Neural progenitor cell (in vitro differentiated cells): ENCODE measurements around the gene TRIM25. TPM values are rescaled to one million over a fixed set of nuclear protein-coding genes. Genes with fewer than 3 reads are reported as not detected.

ENCODE experiments used
- DNase-seq: peaks from one replicate; pipeline ENCODE4 v3.0.0-alpha.2; 2016; ENCODE audit warnings: low spot score
- H2AFZ ChIP-seq: fragments of 200-600 bp; sonication (generic); replicated peaks from 2 replicates; pipeline ENCODE4 v1.6.1; 2016; ENCODE audit warnings: antibody characterized with exemption
- H3F3A ChIP-seq: fragments of 200-600 bp; sonication (generic); 2 replicates; pipeline ENCODE4 v1.6.1; 2016; ENCODE audit warnings: antibody characterized with exemption, low read depth
- H3K27ac ChIP-seq: fragments of 200-600 bp; sonication (generic); 2 replicates; pipeline ENCODE4 v1.5.1; 2016; ENCODE audit warnings: mild to moderate bottlenecking
- H3K27me3 ChIP-seq: fragments of 200-600 bp; sonication (generic); 2 replicates; pipeline ENCODE4 v1.6.1; 2016; ENCODE audit warnings: mild to moderate bottlenecking, moderate library complexity
- H3K36me3 ChIP-seq: fragments of 200-600 bp; sonication (generic); 2 replicates; pipeline ENCODE4 v1.5.1; 2016
- H3K4me1 ChIP-seq: fragments of 200-600 bp; sonication (generic); 2 replicates; pipeline ENCODE4 v1.6.1; 2016; ENCODE audit warnings: mixed run types
- H3K4me2 ChIP-seq: fragments of 200-600 bp; sonication (generic); 2 replicates; pipeline ENCODE4 v1.6.1; 2016
- H3K4me3 ChIP-seq: fragments of 200-600 bp; sonication (generic); 2 replicates; pipeline ENCODE4 v1.5.1; 2016
- H3K79me2 ChIP-seq: fragments of 200-600 bp; sonication (generic); 2 replicates; pipeline ENCODE4 v1.6.1; 2016; ENCODE audit warnings: low read depth
- H3K9ac ChIP-seq: fragments of 200-600 bp; sonication (generic); 2 replicates; pipeline ENCODE4 v1.6.1; 2016
- H3K9me3 ChIP-seq: fragments of 200-600 bp; sonication (generic); 2 replicates; pipeline ENCODE4 v1.5.1; 2016; ENCODE audit warnings: low read depth
- H4K20me1 ChIP-seq: fragments of 200-600 bp; sonication (generic); 2 replicates; pipeline ENCODE4 v1.6.1; 2016; ENCODE audit warnings: low read depth
- H3K27ac Mint-ChIP-seq: 3 replicates; pipeline ENCODE4 v1.8.0; 2021; ENCODE audit warnings: mixed read lengths
- H3K27me3 Mint-ChIP-seq: 2 replicates; pipeline ENCODE4 v1.8.0; 2022; ENCODE audit warnings: low read depth, mild to moderate bottlenecking, inconsistent platforms, moderate library complexity, mixed read lengths; ENCODE audit not compliant: insufficient read depth
- H3K36me3 Mint-ChIP-seq: 3 replicates; pipeline ENCODE4 v1.8.0; 2021; ENCODE audit warnings: mixed read lengths
- H3K4me1 Mint-ChIP-seq: 3 replicates; pipeline ENCODE4 v1.8.0; 2021; ENCODE audit warnings: mixed read lengths
- H3K4me3 Mint-ChIP-seq: 3 replicates; pipeline ENCODE4 v1.8.0; 2021; ENCODE audit warnings: mild to moderate bottlenecking, moderate library complexity, mixed read lengths
- H3K9me3 Mint-ChIP-seq: 3 replicates; pipeline ENCODE4 v1.8.0; 2020; ENCODE audit warnings: mixed read lengths
- CTCF ChIP-seq: fragments of 200-600 bp; sonication (generic); IDR thresholded peaks from 2 replicates; pipeline ENCODE4 v1.5.1; 2017; ENCODE audit warnings: antibody characterized with exemption, mild to moderate bottlenecking
- EZH2 ChIP-seq: fragments of 200-600 bp; sonication (generic); IDR thresholded peaks from 2 replicates; pipeline ENCODE4 v1.6.1; 2017; ENCODE audit warnings: antibody characterized with exemption, mild to moderate bottlenecking, moderate library complexity
- EZH2phosphoT487 ChIP-seq: fragments of 200-600 bp; sonication (generic); IDR thresholded peaks from 2 replicates; pipeline ENCODE4 v1.6.1; 2017; ENCODE audit warnings: antibody characterized with exemption
- total RNA-seq: library from RNA; depleted of rRNA; stranded (reverse); fragments of >200 nt; gene quantifications from 2 replicates; pipeline ENCODE4 v1.2.3, GENCODE V29; 2015; ENCODE audit warnings: low replicate concordance

Gene TRIM25
- total RNA-seq, 1 donor from 2014 or later: 7.6 TPM

DNA sequence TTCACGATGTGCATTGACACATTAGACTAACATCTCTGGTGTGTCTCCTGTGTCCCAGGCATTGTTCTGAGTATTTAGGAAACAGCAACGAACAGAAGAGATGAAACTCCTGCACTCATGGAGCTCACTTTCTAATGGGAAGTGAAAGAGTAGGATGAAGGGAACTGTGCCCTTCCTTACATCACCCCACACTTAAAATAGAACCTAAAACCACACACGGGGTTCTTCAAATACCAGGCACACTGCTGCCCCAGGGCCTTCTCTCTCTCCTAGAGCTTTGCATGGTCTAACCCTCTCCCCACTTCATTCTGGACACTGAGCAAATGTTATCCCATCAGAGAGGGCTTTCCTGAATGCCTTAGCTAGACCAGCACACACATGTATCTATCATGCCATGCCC lies 33.7 kb downstream of the TRIM25 start:
- Histone ChIP-seq H3K27ac (no peak overlapping the region), H3K4me2 (no peak overlapping the region), H3K4me1 (no peaks in the 10 kb centered on the region), H3F3A (no peaks in the 10 kb centered on the region), H3K4me3 (no peak overlapping the region), H3K79me2 (no peaks in the 10 kb centered on the region), H2AFZ (no peak overlapping the region), H4K20me1 (no peaks in the 10 kb centered on the region), H3K9ac (no peak overlapping the region), H3K36me3 (no peaks in the 10 kb centered on the region), H3K9me3 (no peaks in the 10 kb centered on the region), H3K27me3 (no peaks in the 10 kb centered on the region)
- peaks cover 3% of the 10 kb centered on the region for H3K27me3 Mint-ChIP-seq
- DNase-seq: no peak
- H3K9me3 Mint-ChIP-seq: peaks cover 3% of the 10 kb centered on the region
- no peak for TF ChIP-seq EZH2phosphoT487
- TF ChIP-seq CTCF: no peak
- no peak for TF ChIP-seq EZH2
- no peaks in the 10 kb centered on the region for H3K4me1 Mint-ChIP-seq
- no peak overlapping the region for H3K27ac Mint-ChIP-seq
- no peak overlapping the region for H3K4me3 Mint-ChIP-seq
- H3K36me3 Mint-ChIP-seq: no peaks in the 10 kb centered on the region

- TF ChIP-seq EZH2 (no peak), EZH2phosphoT487 (no peak), CTCF (no peak)
- Mint-ChIP-seq H3K4me3 (no peak overlapping the region), H3K27me3 (peaks cover 3% of the 10 kb centered on the region), H3K36me3 (no peaks in the 10 kb centered on the region), H3K4me1 (no peaks in the 10 kb centered on the region), H3K27ac (no peak overlapping the region), H3K9me3 (peaks cover 3% of the 10 kb centered on the region)
- Histone ChIP-seq H3K9ac (no peak overlapping the region), H4K20me1 (no peaks in the 10 kb centered on the region), H3K4me2 (no peak overlapping the region), H3K27ac (no peak overlapping the region), H3K9me3 (no peaks in the 10 kb centered on the region), H3K4me1 (no peaks in the 10 kb centered on the region), H2AFZ (no peak overlapping the region), H3K79me2 (no peaks in the 10 kb centered on the region), H3K4me3 (no peak overlapping the region), H3K36me3 (no peaks in the 10 kb centered on the region), H3K27me3 (no peaks in the 10 kb centered on the region), H3F3A (no peaks in the 10 kb centered on the region)
- DNase-seq: no peak
Measured at GRCh38 chr17:56879280-56879679, 34.6 kb downstream of the TRIM25 start.

DNA sequence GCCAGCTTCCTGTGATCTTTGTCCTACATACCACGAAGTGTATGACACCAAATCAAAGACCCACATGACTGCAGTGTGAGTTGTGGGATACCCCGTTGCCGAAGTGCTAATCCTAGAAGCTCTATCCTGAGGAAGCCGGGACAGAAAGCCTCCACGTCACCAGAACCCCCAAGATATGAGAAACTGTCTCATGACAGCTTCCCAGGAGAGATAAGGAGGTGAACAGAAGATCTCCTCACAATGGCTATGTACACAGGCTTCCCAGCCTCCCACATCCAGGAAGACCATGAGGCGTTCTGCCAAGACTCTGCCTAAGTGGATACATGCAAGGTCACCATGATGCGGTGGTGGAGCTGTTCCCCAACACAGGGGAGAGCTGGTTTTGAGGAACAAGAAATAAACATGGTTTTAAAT lies 37.1 kb downstream of the TRIM25 start:
- Histone ChIP-seq H3K9ac (no peak overlapping the region), H3K27ac (no peak overlapping the region), H3F3A (no peaks in the 10 kb centered on the region), H2AFZ (no peak overlapping the region), H3K9me3 (no peaks in the 10 kb centered on the region), H4K20me1 (no peaks in the 10 kb centered on the region), H3K36me3 (no peaks in the 10 kb centered on the region), H3K4me2 (no peak overlapping the region), H3K27me3 (no peaks in the 10 kb centered on the region), H3K4me3 (no peak overlapping the region), H3K4me1 (no peaks in the 10 kb centered on the region), H3K79me2 (no peaks in the 10 kb centered on the region)
- Mint-ChIP-seq H3K36me3 (no peaks in the 10 kb centered on the region), H3K4me3 (no peak overlapping the region), H3K4me1 (no peaks in the 10 kb centered on the region), H3K27ac (no peak overlapping the region), H3K27me3 (peaks cover 3% of the 10 kb centered on the region), H3K9me3 (peaks cover 3% of the 10 kb centered on the region)
- no peak for TF ChIP-seq EZH2phosphoT487
- no peak for TF ChIP-seq CTCF
- TF ChIP-seq EZH2: no peak
- no peak for DNase-seq
